ENCODE data around the gene PTGFRN.

The PTGFRN gene

GRCh38 chr1:116950517-116951199 lies 40.9 kb downstream of the PTGFRN start:
- Histone ChIP-seq H3K9me3 (ENCODE audit: severe bottlenecking) (no peaks in the 10 kb centered on the region), H3K4me3 (ENCODE audit: low read depth, low read length) (no peak overlapping the region), H3K36me3 (peaks cover 3% of the 10 kb centered on the region; the same call in 1 of the 2 replicates), H3K27me3 (ENCODE audit: insufficient read depth, low read depth, severe bottlenecking) (no peaks in the 10 kb centered on the region), H3K27ac (no peak overlapping the region)
- DNase-seq: no peak
- TF ChIP-seq, protein P1, sequence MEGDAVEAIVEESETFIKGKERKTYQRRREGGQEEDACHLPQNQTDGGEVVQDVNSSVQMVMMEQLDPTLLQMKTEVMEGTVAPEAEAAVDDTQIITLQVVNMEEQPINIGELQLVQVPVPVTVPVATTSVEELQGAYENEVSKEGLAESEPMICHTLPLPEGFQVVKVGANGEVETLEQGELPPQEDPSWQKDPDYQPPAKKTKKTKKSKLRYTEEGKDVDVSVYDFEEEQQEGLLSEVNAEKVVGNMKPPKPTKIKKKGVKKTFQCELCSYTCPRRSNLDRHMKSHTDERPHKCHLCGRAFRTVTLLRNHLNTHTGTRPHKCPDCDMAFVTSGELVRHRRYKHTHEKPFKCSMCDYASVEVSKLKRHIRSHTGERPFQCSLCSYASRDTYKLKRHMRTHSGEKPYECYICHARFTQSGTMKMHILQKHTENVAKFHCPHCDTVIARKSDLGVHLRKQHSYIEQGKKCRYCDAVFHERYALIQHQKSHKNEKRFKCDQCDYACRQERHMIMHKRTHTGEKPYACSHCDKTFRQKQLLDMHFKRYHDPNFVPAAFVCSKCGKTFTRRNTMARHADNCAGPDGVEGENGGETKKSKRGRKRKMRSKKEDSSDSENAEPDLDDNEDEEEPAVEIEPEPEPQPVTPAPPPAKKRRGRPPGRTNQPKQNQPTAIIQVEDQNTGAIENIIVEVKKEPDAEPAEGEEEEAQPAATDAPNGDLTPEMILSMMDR (IDR thresholded peaks at IDR 0.05; ENCODE audit: low read depth, low read length): no peak

GRCh38 chr1:116951200-116951935 lies 41.7 kb downstream of the PTGFRN start:
- H3K36me3 ChIP-seq: peaks cover 3% of the 10 kb centered on the region; the same call in 1 of the 2 replicates
- TF ChIP-seq, protein P1 (IDR thresholded peaks at IDR 0.05; ENCODE audit: low read depth, low read length): no peak
- no peak overlapping the region for H3K4me3 ChIP-seq (ENCODE audit: low read depth, low read length)
- H3K27ac ChIP-seq: no peak overlapping the region
- no peaks in the 10 kb centered on the region for H3K27me3 ChIP-seq (ENCODE audit: insufficient read depth, low read depth, severe bottlenecking)
- DNase-seq: no peak
- no peaks in the 10 kb centered on the region for H3K9me3 ChIP-seq (ENCODE audit: severe bottlenecking)

DNA sequence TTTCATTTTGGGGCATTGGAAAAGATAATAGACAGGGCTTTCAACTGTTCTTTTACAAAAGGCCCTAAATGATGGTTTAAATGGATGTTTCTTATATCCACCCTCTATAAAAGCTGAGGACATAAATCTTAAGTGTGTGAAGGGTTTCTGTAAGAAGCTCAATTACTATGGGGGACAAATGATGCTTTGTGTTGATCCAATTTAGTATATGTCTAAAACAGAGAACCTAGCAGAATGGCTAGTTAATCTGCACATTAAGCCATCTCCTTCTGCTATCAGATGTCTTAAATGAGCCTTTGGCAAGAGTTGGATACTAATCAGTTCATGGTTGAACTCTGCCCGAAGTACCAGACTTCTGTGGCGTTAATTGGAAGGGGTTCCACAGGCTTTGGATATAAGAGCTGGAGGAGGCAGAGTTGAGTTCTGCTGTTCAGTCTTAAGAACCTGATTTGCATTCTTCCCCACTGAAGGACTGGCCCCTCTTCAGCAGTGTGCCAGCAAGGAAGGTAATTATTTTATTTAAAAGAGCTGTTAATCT lies 43.1 kb downstream of the PTGFRN start:
- Histone ChIP-seq H3K9me3 (ENCODE audit: severe bottlenecking) (no peaks in the 10 kb centered on the region), H3K4me3 (ENCODE audit: low read depth, low read length) (no peak overlapping the region), H3K27me3 (ENCODE audit: insufficient read depth, low read depth, severe bottlenecking) (no peaks in the 10 kb centered on the region), H3K36me3 (peaks cover 3% of the 10 kb centered on the region; the same call in 1 of the 2 replicates), H3K27ac (no peak overlapping the region)
- DNase-seq: peak; percentile 28
- TF ChIP-seq, protein P1 (IDR thresholded peaks at IDR 0.05; ENCODE audit: low read depth, low read length): no peak

DNA sequence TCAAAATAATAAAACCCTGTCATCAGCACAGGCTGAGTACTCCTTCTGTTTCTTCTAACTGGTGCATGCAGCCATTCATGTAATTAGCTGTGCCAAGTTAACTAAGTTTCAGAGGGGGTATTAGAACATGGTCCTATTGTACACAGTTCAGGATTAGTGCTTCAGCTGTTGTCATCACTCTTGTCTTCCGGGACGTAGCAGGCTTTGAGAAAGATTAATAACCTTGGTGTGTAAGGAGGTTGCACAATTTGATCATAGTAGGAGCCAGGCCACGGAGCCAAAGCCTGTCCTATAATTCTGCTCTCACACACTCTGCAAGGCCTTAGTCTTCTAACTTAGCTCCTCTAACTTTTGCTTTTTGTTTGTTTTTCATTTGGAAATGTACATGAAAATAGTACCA lies 44.7 kb downstream of the PTGFRN start:
- Histone ChIP-seq H3K4me3 (ENCODE audit: low read depth, low read length) (no peak overlapping the region), H3K27ac (no peak overlapping the region), H3K36me3 (peaks cover 3% of the 10 kb centered on the region; the same call in 1 of the 2 replicates), H3K27me3 (ENCODE audit: insufficient read depth, low read depth, severe bottlenecking) (no peaks in the 10 kb centered on the region), H3K9me3 (ENCODE audit: severe bottlenecking) (no peaks in the 10 kb centered on the region)
- DNase-seq: peak; percentile 47
- TF ChIP-seq, protein P1 (IDR thresholded peaks at IDR 0.05; ENCODE audit: low read depth, low read length): no peak

DNA sequence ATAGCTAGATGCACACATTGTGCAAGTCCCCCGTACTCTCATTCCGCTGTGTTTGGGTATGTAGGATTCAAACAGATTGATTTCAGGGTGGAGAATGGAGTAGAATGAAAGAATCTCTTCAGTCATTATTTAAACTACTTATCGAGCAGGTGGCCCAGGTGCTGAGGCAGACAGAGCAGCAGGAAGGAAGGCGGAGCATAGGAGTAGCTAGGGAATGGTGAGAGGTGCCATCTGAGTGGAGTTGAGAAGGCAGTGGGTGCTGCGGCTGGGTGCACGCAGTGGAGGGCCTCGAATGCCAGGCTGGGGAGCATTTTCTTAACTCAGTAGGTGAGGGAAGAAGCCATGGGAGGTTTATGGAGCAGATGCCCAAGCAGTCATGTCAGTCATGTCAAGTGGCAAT lies 46.7 kb downstream of the PTGFRN start:
- TF ChIP-seq, protein P1 (IDR thresholded peaks at IDR 0.05; ENCODE audit: low read depth, low read length): no peak
- no peaks in the 10 kb centered on the region for H3K36me3 ChIP-seq
- no peak for DNase-seq

More for the DNA sequence above, 46.7 kb downstream of the PTGFRN start:
- no peak overlapping the region for H3K4me3 ChIP-seq (ENCODE audit: low read depth, low read length)
- H3K27ac ChIP-seq: no peak overlapping the region
- H3K27me3 ChIP-seq (ENCODE audit: insufficient read depth, low read depth, severe bottlenecking): no peaks in the 10 kb centered on the region
- no peaks in the 10 kb centered on the region for H3K9me3 ChIP-seq (ENCODE audit: severe bottlenecking)
